GM18508 (cell line): ENCODE measurements around the gene SPATA24.
"Not testable (repeated sequence)": the region's sequence is repeated elsewhere in the genome, so short reads cannot be mapped to it uniquely, and the experiment has no call there.

Source experiments
- ATAC-seq: cut with Tn5 transposase; IDR thresholded peaks from one replicate; pipeline ENCODE4 v1.9.1; 2021; ENCODE audit warnings: moderate number of reproducible peaks; ENCODE audit not compliant: insufficient read depth, unreplicated experiment

Gene SPATA24

DNA sequence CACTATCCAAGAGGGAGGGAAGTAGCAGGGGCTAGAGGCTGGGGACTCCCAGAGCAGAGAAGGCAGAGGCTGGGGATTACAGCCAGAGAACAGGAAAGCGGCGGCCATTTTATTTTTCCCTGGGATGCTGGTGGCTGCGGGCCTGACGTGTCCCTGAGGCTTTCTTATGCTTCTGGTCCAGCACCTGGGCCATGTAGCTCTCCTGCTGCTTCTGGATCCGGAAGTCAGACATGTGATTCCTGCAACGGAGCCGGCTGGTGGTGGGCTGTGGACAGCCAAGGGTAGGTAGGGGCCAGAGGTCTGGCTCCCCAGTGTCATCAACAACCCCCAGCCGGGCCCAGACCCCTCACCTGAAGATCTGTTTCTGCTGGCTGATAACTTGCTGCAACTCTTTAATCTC is 7.2 kb downstream of the SPATA24 start:
- no peak for ATAC-seq

DNA sequence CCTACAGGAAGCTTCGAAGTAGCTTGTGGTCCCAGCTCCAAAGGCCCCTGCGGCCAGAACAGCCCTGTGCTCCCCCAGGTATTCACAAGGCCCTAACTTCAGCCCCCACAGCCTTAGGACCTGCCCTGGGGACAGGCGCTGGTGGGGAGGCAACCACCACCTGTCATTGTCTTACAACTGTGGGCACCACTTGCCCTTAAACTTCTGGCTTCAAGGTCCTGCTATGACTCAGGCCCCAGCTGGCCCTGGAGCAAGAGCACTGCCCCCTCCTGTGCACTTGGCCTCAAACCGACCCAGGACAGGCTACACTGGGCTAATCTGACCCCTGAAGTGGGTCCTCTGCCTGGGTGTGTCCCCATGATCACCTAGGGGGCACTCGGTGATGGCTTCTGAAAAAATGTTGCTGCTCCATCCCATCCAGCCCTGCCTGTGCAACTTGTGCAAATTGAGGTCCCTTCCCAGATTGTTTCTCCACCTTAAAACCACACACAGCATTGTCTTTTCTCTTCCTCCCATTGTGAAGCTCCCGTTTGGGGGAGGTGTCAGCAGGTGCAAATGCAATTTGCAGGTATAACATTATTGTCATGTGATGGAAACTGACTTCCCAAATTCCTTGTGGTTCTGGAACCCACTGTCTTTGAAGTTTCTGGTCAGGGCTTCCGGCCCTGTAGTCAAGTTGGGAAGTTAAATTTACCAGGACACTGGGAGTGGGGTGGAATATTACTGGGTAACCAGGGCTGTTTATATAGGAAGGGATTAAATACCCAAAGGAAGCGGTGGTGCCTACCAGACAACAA is 7.8 kb downstream of the SPATA24 start:
- ATAC-seq, result no peak

DNA sequence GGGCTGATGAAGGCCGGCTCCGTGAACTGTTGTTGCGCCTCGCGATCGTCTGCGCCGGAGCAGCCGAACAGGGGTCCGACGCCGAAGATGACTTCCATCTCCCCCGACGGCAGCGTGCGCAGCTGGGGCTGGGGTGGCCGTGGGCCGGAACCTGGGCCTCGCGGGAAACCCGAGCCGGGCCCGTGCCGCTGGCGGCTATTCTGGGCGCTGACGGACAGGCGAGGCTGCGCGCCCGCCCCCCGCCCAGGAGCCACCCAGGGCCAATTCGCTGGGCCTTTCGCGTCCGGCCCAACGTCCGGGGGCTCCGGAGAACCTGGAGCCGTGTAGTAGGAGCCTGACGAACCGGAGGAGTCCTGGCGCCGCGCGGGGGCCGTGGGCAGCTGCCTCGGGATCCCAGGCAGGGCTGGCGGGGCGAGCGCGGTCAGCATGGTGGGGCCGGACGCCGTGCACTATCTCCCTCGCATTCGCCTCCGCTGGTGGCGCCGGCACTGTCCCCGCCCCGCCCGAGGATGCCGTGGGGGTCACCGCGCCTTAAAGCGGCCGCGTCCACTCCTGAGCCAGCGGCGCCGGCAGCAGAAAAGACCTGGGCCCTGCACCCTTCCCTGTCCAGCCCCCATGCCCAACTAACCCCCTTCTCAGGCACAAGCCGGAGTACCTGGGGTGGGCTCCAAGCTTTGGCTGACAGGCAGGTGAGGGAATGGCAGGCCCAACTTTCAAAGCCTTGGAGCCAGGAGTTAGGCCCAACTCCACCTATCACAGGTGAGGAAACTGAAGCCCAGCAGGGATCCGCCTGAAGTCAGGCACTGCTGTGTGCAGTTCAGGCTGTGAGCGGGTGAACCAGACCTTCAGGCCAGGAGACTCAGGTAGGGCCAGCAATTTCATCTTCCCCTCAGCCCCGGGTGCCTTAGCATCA is 9.0 kb downstream of the SPATA24 start, which contains the start of gene PROB1:
Gene PROB1 (minus strand): TSS at position 451 of the 913 bp plus-strand sequence. CDS start 23 bp downstream, at position 428.
- no peak for ATAC-seq

DNA sequence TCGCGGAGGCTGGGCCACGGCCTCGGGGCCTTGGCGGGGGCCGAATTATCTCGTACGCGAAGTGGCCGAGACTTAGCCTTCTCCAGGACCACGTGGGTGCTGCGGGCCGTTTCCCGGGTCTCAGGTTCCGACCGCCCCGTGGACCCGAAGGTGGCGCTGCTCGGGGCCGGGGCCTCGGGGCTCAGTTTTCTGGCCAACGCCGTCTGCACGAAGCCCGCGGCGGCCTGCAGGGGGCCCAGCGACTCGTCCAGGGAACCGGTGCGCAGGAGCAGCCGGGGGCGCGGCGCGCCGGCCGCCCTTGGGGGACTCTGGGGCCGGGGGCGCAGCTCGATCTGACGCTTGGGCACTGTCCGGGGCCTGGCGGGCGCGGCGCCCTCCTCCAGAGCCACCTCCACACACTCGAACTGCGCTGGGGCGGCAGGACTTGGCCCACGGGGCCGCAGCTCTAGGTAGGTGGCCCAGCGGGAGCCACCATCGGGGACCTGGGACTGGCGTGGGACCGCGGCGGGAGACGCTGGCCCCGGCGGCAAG is 9.7 kb downstream of the SPATA24 start:
- no peak for ATAC-seq

DNA sequence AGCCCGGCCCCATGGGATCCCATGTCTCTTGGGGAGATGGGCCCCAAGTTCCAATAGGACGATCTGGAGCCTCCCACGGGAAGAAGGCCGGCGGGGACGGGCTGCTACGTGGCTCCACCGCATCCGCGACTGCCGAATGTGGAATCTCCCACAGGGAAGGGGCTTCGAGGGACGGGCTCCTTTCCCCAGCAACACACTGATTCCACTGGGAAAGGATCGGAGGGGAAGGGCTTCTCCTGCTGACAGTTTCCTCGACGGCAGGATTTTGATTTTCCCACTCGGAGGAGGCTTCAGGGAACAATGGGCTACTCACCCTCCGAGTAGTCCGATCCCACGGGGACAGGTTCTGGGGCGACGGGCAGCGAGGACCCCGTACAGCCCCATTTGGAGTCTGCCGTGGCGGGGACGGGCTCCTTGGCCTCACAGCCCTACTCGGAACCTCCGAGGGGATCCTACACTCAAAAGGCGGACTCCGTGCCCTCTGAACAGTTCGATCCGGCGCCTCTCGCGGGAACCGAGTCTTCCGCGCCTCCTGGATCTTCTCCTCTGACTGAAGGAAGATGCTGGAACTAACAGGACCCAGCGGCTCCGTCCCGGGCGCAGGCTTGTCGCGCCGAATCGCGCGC is 10.3 kb downstream of the SPATA24 start:
- ATAC-seq, result no peak

DNA sequence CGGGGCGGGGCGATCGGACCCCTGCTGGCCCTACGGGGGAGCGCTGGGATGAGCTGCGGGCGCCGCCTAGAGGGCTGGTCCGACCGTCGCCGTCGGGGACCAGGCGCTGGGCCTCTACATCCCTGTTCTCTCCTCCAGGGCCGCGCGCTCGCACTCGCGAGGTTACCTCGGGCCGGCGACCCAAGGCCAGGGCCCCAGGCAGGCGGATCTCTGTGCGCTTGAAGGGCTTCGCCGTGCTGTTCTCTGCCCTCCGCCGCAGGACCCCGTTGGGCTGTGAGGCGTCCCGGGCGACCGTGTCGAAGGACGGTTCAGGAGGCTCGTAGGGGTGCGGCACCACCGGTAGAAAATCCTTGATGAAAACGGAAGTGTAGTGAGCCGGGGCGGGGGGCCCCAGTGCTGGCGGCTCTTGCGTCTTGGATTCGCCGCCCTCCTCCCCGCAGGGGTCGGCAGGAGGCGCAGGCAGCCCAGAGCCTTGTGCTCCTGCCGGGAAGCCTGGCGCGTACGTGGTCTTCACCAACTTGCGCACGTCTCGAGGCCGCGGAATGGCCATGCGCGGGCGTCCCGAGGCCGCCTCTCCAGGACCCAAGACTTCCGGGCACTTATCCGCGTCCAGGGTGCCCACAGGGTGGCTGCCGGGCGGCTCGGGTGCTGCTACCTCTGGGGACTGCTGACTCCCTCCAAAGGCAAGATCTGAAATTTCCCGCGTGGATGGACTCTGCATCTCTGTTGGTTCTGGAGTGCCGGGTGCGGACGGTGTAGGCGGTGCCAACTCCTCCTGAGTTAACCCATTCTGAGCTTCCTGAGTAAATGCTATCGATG is 11.0 kb downstream of the SPATA24 start:
- ATAC-seq, result peak; percentile 39

DNA sequence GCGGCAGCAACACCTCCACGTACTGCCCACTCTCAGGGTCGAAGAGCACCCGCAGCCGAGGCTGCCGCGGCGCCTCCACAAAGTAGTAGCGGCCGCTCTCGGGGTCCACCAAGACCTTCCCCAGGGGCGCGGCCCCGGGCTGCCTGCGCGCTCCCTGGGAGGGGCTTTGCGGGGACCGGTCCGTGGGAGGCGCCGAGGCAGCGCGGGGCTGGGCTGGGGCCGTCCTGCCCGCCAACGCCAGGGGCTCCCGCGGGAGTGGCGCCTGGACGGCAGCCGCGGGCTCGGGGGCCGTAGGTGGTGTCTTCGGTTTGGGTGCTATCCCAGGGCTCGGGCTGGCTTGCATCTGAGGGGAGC is 11.6 kb downstream of the SPATA24 start:
- ATAC-seq, result no peak

DNA sequence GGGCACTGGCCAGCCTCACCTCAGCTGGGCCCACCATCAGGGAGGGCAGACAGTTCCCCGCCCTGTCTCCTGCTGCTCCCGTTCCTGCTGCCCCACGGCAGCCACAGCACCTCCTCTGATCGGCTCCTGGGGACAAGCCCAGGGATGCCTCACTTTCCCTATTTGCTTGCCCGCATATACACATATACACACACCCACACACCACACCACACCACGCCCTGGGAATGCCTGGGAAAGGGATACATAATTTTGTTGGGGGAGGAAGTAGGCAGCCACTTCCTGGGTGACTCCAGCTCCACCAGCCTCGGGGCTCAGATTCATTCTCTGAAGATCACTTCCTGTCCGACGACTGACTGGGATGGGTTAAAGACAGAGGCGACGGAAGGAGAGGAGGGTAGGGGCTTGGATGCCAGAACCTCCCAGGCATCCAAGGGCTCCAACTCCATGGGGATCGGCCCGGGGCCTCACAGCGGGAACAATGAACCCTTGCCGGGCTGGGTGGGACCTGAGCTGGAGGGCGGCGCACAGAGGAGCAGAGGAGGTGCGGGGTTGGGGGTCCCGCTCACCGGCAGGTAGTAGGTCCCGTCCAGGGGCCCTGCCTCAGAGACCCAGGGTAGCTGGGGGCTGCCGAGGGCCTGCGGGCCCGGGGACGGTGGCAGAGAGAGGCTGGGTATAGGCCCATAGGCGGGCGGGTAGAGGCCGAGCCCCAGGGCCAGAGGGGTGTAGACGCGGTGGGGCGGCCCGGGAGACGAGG is 12.1 kb downstream of the SPATA24 start:
- ATAC-seq, result no peak

DNA sequence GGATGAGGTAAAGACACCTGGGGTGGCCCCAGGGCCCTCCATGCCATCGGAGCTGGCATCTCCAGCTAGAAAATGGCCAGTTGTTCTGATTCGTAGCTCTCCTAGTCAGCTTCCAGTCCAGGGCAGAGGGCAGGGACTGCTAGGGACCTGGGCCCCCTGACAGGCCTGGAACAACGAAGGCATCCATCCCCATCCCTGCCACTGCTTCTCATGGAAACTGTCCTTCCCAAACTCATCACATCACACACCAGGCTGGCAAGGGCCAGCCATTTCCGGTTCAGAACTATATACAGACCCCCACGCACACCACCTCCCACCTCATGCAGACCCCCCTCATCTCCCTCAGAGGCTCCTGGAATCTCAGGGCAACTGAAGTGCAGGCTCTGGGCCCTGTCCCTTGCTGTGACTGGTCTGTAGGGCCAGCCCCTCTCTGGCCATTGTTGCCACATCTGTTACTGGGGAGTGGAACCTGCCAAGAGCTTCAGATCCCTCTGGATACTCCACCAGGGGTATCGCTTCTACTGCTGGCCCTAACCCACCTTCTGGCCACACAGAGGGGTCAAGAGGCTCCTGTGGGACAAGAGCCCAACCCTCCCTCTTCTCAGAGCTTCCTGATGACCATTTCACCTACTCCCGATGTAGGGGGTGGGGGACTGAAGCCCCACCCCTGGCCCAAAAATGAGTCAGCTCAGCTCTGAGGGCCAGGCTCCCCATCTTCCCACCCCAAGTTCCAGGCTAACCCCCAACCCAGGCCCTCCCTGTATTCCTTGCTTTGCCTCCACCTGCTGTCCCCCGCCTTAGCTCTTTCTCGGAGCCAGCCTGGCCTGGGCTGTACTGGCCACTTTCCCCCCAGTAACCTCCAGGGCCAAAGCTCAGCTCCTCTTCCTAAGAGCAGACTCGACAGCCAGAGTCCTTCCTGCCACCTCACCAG is 13.0 kb downstream of the SPATA24 start:
- no peak for ATAC-seq

DNA sequence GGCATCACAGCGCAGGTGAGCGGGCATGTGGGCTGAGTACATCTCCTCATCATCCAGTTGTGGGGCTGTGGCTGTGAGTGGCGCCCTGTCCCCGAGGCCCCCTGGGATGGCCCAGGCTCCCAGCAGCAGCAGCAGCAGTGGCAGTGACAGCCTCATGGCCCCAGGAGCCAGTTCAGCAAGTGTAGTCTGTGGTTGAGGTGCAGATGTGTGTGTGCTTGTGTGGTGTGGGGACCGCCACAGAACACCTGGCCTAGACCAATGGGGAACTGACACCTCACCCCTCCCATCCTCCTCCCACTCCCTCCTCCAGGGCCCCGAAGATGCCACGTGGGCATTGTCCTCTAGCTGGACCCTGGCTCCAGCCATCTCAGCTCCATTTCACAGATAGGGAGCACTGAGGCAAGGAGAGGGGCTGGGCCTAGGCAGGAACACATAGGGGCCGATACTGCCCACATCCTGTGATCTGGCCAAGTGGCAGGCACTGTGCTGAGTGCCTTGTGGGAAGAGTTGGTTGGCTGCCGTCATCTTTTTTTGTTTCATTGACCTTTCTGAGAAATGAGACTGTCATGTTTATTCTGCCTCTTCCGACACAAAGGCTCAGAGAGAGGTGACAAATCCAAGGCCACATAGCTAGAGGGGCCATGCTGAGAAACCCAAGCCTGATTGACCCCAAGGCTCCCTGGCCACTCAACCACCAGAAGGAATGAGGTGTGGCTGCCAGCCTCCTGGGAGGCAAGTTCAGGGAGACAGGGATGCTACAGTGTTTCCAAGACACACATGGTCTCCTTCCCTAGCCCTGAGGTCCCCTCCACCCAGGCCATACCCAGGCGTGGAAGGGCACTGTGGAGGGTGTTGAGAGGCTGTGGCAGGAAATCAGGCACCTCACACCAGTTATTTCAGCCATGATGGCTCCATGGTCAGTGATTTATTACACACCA is 13.9 kb downstream of the SPATA24 start, which contains the start of gene MZB1:
Gene MZB1 (minus strand): TSS at position 213 of the 938 bp plus-strand sequence. CDS start 57 bp downstream, at position 156.
- ATAC-seq, result no peak

DNA sequence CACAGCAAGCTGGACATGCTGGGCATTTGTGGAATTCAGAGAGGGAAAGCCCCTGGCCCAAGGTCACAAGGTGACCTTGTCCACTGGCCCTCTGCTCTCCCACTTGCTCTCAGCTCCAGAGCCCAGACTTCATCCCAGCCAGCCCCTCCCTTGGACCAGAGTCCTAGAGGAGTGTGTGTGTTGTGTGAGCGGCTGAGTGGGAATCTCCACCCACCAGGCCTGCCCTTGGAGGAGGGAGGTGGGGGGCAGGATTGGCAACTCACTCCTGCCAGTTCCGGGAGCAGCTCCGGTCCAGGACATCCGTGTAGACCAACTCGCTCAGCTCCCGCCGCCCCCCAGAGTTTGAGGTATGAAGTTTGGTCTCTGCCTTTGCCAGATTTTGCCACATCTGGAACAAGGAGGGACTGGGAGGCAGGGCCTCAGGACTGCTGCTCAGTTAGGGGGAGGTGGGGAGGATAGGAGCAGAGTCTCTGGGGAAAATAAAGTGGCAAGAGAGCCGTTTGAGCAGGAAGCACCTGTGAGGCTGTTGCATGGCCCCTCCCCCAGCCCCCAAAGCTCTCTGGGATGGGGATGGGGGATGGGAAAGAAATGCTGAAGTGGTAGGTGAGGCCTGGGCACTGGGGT is 15.6 kb downstream of the SPATA24 start:
- ATAC-seq, result no peak

DNA sequence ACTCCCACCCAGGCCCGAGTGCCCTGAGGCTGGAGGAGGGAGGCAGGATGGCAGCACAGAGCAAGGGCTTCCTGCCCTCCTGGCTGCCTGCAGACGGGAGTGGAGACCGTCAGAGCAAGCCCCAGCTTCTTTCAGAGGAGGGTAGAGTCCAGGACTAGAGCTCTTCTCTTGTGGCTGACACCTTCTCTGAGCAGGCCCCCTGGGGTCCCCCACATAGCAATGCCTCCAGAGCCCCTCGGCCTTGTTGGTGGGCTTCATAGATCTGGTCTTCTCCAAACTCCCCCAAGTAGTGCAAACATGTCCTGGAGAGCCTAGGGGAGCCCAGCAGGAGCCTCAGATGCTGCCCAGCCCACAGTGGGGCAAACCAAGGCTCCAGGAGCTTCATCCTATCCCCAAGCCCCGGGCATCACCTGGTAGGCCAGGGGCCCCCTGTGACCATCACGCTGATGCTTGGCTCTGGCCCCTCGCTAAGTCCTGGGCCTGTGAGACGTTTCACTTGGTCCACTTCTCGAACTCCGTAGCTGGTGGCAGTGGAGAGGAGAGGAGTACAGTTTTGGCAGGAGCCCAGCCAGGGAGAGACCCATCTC is 16.2 kb downstream of the SPATA24 start:
- no peak for ATAC-seq

DNA sequence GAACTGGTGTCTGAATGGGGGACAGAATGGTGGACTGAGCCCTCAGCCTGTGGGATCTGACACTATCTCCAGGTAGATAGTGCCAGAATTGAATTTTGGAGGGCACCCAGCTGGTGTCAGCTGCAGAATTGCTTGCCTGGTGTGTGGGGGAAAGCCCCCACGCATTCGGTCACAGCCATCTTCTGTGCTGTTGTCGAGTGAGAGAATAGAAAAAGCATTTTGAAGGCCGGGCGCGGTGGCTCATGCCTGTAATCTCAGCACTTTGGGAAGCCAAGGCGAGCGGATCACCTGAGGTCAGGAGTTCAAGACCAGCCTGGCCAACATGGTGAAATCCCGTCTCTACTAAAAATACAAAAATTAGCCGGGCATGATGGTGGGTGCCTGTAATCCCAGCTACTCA is 16.9 kb downstream of the SPATA24 start:
- ATAC-seq, result not testable (repeated sequence)

DNA sequence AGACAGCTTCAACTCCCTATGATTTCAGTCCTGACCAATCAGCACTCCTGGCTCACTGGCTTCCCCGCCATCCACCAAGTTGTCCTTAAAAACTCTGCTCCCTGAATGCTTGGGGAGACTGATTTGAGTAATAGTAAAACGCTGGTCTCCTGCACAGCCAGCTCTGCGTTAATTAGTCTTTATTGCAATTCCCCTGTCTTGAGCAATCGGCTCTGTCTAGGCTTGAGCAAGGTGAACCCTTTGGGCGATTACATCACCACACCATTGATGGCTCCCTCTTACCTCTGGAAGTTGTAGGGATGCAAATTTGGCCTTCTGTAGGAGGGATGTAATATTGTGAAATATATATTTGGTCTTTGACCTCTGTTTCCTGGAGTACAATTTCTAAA is 17.8 kb downstream of the SPATA24 start:
- ATAC-seq, result no peak

DNA sequence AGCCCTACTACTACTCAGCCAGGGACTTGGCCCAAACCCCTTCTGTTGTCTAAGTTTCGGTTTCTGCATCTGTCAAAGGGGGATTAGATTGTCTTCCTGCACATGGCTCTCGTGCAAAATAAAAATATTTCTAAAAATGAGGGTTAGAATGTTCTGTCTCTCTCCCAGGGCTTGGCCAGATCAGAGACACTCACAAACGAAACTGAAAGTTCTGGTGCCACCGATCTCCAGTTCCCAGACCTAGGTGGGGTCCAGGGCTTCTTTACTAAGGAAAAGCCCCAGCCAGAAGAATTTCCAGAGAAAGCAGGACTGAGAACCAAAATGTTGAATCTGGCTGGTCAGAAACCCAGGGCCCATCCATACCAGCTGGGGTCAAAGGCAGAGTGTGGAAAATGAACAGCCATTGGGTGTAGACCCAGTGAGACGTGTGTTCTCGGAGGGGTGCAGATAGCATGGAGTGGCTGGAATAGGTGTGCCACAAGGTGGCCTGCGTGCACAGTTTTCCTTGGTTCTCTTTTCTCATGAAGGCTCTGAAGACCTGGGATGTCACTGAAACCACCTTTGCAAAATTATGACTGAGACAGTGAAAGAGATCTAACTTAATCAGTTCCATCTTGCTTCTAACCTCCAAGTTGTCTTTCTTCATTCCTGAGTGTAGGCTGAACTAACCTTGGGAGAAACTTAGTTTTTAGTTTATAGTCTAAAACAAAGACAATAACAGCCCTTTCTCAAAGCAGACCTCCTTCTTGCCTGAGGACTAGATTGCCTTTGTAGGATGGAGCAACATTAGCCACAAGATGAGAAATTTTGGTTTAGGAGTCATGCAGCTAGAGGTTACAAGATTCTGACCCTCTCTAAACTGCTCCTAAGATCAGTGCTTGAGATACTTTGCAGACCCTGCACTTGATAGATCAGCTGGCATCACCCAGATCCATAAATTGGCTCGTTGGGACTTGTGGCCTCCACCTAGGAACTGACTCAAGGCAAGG is 18.5 kb downstream of the SPATA24 start:
- no peak for ATAC-seq
